K562 (cell line): Measurements from ENCODE around the gene LIPH. TPM values are rescaled to one million over a fixed set of nuclear protein-coding genes. Genes with fewer than 3 reads are reported as not detected.

Experiments
- ATF7 ChIP-seq: fragments of 450-650 bp; IDR thresholded peaks from 2 replicates; pipeline ENCODE4 v1.7.1; 2014; ENCODE audit warnings: mild to moderate bottlenecking, moderate library complexity
- CTBP1 ChIP-seq: fragments of 450-650 bp; IDR thresholded peaks from 2 replicates; pipeline ENCODE4 v1.6.1; 2016; ENCODE audit warnings: borderline replicate concordance
- ELF4 ChIP-seq: fragments of 450-650 bp; formaldehyde crosslinking; IDR thresholded peaks from 2 replicates; pipeline ENCODE4 v1.4.0; 2022; ENCODE audit warnings: missing genetic modification characterization
- EP400 ChIP-seq: fragments of 450-650 bp; IDR thresholded peaks from 2 replicates; pipeline ENCODE4 v1.6.1; 2017; ENCODE audit warnings: antibody characterized with exemption, mild to moderate bottlenecking, moderate library complexity
- FOXK1 ChIP-seq: sonication (generic); formaldehyde crosslinking; IDR thresholded peaks from 2 replicates; pipeline ENCODE4 v1.8.0; 2022; ENCODE audit warnings: missing genetic modification reagents, mild to moderate bottlenecking, borderline replicate concordance
- FOXP1 ChIP-seq: sonication (generic); formaldehyde crosslinking; IDR thresholded peaks from 2 replicates; pipeline ENCODE4 v1.8.0; 2022; ENCODE audit warnings: mild to moderate bottlenecking, missing genetic modification reagents
- HMBOX1 ChIP-seq: sonication (generic); IDR thresholded peaks from 2 replicates; pipeline ENCODE4 v1.6.1; 2016
- JUN ChIP-seq, 2 experiments: sonication (generic) in 1 of 2; formaldehyde crosslinking in 1 of 2; IDR thresholded peaks; 2 replicates each; pipeline versions ENCODE4 v1.6.1 to v1.8.0; 2012 to 2022; ENCODE audit warnings: borderline replicate concordance in 2 of 2, mild to moderate bottlenecking in 2 of 2, improper control_type of control experiment in 1 of 2, low read depth in 1 of 2, low read length in 1 of 2, missing genetic modification reagents in 1 of 2
- MEIS2 ChIP-seq: fragments of 450-650 bp; IDR thresholded peaks from 2 replicates; pipeline ENCODE4 v1.6.1; 2014; ENCODE audit warnings: mild to moderate bottlenecking; ENCODE audit not compliant: partially characterized antibody
- NCOA2 ChIP-seq, 2 experiments: fragments of 450-650 bp; IDR thresholded peaks; 2 replicates each; pipeline ENCODE4 v1.6.1; 2018; ENCODE audit warnings: mild to moderate bottlenecking in 2 of 2, moderate library complexity in 1 of 2; ENCODE audit not compliant: partially characterized antibody in 2 of 2
- POLR2H ChIP-seq: IDR thresholded peaks from 2 replicates; pipeline ENCODE4 v1.6.1; 2016; ENCODE audit warnings: missing genetic modification characterization, low read depth, mild to moderate bottlenecking, control low read depth, missing compliant biosample characterization, moderate library complexity
- RBM34 ChIP-seq: fragments of 200-400 bp; formaldehyde crosslinking; IDR thresholded peaks from 2 replicates; pipeline ENCODE4 v1.6.1; 2018; ENCODE audit warnings: low read length, borderline replicate concordance; ENCODE audit not compliant: insufficient read depth
- ZNF232 ChIP-seq: sonication (generic); formaldehyde crosslinking; IDR thresholded peaks from 2 replicates; pipeline ENCODE4 v1.8.0; 2022; ENCODE audit warnings: mild to moderate bottlenecking, missing genetic modification reagents
- ZNF717 ChIP-seq: fragments of 250-450 bp; sonication (Bioruptor Pico); IDR thresholded peaks from 2 replicates; pipeline ENCODE4 v1.5.0; 2021
- polyA plus RNA-seq, 8 experiments: library from polyadenylated mRNA; depleted of rRNA in 4 of 8; stranded (reverse) in 5 of 8; unstranded in 3 of 8; fragments of >200 nt; fragmentation: Nextera tagmentation in 2 of 8; fragmentation: Illumina TruSeq in 1 of 8; extraction: Ambion mirVana in 2 of 8; extraction: Trizol in 1 of 8; gene quantifications; 2 replicates each; pipeline versions ENCODE4 v1.2.1 to v1.2.3, GENCODE V29; 2011 to 2014; ENCODE audit warnings: inconsistent platforms in 1 of 8, missing spikeins in 1 of 8
- total RNA-seq, 7 experiments: library from RNA; depleted of rRNA in 6 of 7; stranded (reverse); fragments of >200 nt in 6 of 7; fragmentation: Illumina TruSeq in 2 of 7; extraction: Trizol in 2 of 7; gene quantifications; 2 replicates each; pipeline versions ENCODE4 v1.2.1 to v1.2.3, GENCODE V29; 2011 to 2021; ENCODE audit warnings: low replicate concordance in 1 of 7
- TF ChIP-seq, protein P1 (sequence below), 3 experiments: fragments of 200-800 bp in 1 of 3; fragments of 250-450 bp in 1 of 3; fragments of 450-650 bp in 1 of 3; sonication (Bioruptor Pico) in 1 of 3; sonication (Bioruptor generic) in 1 of 3; formaldehyde crosslinking in 1 of 3; IDR thresholded peaks; 2 replicates each; pipeline versions ENCODE4 v1.6.1 to v1.8.0; 2016 to 2022; ENCODE audit warnings: mild to moderate bottlenecking in 2 of 3, missing genetic modification characterization in 2 of 3, missing compliant biosample characterization in 1 of 3, moderate library complexity in 1 of 3
- TF ChIP-seq, protein P2 (sequence below): fragments of 250-450 bp; sonication (Bioruptor Pico); IDR thresholded peaks from 2 replicates; pipeline ENCODE4 v1.4.0; 2020
- TF ChIP-seq, protein P3 (sequence below): fragments of 450-650 bp; IDR thresholded peaks from 2 replicates; pipeline ENCODE4 v1.6.1; 2016; ENCODE audit warnings: low read depth, mild to moderate bottlenecking, moderate library complexity
- TF ChIP-seq, protein P4 (sequence below): fragments of 450-650 bp; IDR thresholded peaks from 2 replicates; pipeline ENCODE4 v1.6.1; 2016; ENCODE audit warnings: borderline replicate concordance

The LIPH gene
- total and polyA plus RNA-seq, 9 of the 15 experiments (the other 6 are each of a cell fraction or from before 2014, with no cell fraction given), result 0.73 to 1.8 (median 1.3) TPM

DNA sequence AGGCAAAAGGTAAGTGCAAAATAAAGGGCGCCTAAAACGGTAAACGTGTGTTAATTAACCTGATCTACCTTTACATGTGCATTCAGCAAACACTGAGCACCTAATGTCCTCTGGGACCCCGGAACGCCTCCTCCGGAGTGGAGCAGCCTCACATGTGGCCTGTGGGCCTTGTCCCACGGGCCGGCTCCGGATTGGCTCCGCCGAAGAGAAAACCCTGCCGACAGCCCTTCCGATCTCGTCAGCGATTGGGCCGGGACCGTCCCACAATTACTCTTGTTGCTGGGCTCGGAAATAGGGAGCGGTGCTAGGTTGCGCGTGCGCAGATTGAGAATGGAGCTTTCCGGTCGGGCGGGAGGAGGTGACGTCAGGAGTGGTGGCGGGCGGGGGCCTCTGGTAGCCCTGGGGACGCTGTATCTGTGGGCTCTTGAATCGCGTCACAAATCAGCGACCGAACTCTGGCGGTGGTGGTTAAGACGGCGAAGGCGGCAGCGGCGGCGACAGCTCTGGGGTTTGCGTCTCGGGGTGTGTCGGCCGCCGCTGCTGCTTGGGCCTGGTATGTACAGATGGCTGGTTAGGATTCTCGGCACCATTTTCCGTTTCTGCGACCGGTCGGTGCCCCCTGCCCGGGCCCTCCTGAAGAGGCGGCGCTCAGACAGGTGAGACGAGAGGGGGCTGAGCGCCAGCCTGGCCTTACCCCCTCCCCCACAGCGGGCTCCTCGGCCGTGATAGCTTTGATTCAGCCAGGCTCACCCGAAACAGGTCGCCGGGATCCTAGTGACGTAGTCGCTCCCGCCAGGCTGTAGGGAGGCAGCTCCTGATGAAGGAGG lies 33.7 kb upstream of the LIPH start, which contains the start of gene SENP2 (continued):
- TF ChIP-seq, protein P1, sequence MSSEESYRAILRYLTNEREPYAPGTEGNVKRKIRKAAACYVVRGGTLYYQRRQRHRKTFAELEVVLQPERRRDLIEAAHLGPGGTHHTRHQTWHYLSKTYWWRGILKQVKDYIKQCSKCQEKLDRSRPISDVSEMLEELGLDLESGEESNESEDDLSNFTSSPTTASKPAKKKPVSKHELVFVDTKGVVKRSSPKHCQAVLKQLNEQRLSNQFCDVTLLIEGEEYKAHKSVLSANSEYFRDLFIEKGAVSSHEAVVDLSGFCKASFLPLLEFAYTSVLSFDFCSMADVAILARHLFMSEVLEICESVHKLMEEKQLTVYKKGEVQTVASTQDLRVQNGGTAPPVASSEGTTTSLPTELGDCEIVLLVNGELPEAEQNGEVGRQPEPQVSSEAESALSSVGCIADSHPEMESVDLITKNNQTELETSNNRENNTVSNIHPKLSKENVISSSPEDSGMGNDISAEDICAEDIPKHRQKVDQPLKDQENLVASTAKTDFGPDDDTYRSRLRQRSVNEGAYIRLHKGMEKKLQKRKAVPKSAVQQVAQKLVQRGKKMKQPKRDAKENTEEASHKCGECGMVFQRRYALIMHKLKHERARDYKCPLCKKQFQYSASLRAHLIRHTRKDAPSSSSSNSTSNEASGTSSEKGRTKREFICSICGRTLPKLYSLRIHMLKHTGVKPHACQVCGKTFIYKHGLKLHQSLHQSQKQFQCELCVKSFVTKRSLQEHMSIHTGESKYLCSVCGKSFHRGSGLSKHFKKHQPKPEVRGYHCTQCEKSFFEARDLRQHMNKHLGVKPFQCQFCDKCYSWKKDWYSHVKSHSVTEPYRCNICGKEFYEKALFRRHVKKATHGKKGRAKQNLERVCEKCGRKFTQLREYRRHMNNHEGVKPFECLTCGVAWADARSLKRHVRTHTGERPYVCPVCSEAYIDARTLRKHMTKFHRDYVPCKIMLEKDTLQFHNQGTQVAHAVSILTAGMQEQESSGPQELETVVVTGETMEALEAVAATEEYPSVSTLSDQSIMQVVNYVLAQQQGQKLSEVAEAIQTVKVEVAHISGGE (CRISPR knock-in tag; IDR thresholded peaks at IDR 0.05), result peak in 1 of 3 experiments; percentile 86; a peak in 2 of 6 replicates
- no peak for TF ChIP-seq FOXK1 (CRISPR knock-in tag)
- TF ChIP-seq, protein P2, sequence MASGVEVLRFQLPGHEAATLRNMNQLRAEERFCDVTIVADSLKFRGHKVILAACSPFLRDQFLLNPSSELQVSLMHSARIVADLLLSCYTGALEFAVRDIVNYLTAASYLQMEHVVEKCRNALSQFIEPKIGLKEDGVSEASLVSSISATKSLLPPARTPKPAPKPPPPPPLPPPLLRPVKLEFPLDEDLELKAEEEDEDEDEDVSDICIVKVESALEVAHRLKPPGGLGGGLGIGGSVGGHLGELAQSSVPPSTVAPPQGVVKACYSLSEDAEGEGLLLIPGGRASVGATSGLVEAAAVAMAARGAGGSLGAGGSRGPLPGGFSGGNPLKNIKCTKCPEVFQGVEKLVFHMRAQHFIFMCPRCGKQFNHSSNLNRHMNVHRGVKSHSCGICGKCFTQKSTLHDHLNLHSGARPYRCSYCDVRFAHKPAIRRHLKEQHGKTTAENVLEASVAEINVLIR (CRISPR knock-in tag), result peak; percentile 93
- no peak for TF ChIP-seq ZNF232 (CRISPR knock-in tag)
- TF ChIP-seq ZNF717 (CRISPR knock-in tag), result no peak
- TF ChIP-seq ELF4 (CRISPR knock-in tag), result no peak
- TF ChIP-seq CTBP1, result peak; percentile 37; the same call in 1 of the 2 replicates
- peak; percentile 87 for TF ChIP-seq MEIS2
- no peak for TF ChIP-seq NCOA2 (IDR thresholded peaks at IDR 0.05; ENCODE audit: partially characterized antibody in 2 of 2)
- TF ChIP-seq POLR2H, result peak; percentile 51; the same call in 1 of the 2 replicates
- TF ChIP-seq, protein P3, sequence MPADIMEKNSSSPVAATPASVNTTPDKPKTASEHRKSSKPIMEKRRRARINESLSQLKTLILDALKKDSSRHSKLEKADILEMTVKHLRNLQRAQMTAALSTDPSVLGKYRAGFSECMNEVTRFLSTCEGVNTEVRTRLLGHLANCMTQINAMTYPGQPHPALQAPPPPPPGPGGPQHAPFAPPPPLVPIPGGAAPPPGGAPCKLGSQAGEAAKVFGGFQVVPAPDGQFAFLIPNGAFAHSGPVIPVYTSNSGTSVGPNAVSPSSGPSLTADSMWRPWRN, result no peak
- TF ChIP-seq, protein P4, sequence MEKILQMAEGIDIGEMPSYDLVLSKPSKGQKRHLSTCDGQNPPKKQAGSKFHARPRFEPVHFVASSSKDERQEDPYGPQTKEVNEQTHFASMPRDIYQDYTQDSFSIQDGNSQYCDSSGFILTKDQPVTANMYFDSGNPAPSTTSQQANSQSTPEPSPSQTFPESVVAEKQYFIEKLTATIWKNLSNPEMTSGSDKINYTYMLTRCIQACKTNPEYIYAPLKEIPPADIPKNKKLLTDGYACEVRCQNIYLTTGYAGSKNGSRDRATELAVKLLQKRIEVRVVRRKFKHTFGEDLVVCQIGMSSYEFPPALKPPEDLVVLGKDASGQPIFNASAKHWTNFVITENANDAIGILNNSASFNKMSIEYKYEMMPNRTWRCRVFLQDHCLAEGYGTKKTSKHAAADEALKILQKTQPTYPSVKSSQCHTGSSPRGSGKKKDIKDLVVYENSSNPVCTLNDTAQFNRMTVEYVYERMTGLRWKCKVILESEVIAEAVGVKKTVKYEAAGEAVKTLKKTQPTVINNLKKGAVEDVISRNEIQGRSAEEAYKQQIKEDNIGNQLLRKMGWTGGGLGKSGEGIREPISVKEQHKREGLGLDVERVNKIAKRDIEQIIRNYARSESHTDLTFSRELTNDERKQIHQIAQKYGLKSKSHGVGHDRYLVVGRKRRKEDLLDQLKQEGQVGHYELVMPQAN, result peak; percentile 78
- TF ChIP-seq ATF7, result peak; percentile 98
- TF ChIP-seq JUN (IDR thresholded peaks at IDR 0.05; ENCODE audit: borderline replicate concordance, low read depth, low read length), result peak; percentile 69
- TF ChIP-seq JUN (CRISPR knock-in tag; IDR thresholded peaks at IDR 0.05; ENCODE audit: borderline replicate concordance), result peak; percentile 80; the same call in 1 of the 2 replicates
- peak; percentile 76 for TF ChIP-seq EP400
- no peak for TF ChIP-seq RBM34
- TF ChIP-seq FOXP1 (CRISPR knock-in tag), result peak; percentile 62
- TF ChIP-seq HMBOX1, result no peak
